BLaER1 treated with 17β-estradiol and CSF1 and Interleukin-3, amounts not matched to agents 10 nM and 100 nM (cell line): ENCODE measurements around the gene TINAGL1.
A peak's percentile ranks its signal among the peaks of the same experiment; 100 is the strongest.

ENCODE experiments used
- H3K27ac ChIP-seq, 11 experiments: shearing (Covaris generic); formaldehyde crosslinking; 2 replicates each; pipeline ENCODE4 v1.8.1; 2022
- H3K27me3 ChIP-seq, 11 experiments: shearing (Covaris generic); formaldehyde crosslinking; 2 replicates each; pipeline ENCODE4 v1.8.1; 2022
- H3K36me3 ChIP-seq, 11 experiments: shearing (Covaris generic); formaldehyde crosslinking; 2 replicates each; pipeline ENCODE4 v1.8.1; 2022
- H3K4me1 ChIP-seq, 10 experiments: shearing (Covaris generic); formaldehyde crosslinking; 2 replicates each; pipeline ENCODE4 v1.8.1; 2022
- H3K4me2 ChIP-seq, 11 experiments: shearing (Covaris generic); formaldehyde crosslinking; 2 replicates each; pipeline ENCODE4 v1.8.1; 2022
- H3K4me3 ChIP-seq, 10 experiments: shearing (Covaris generic); formaldehyde crosslinking; 2 replicates each; pipeline ENCODE4 v1.8.1; 2022
- H3K9ac ChIP-seq, 11 experiments: shearing (Covaris generic); formaldehyde crosslinking; 2 replicates each; pipeline ENCODE4 v1.8.1; 2022
- H3K9me3 ChIP-seq, 11 experiments: shearing (Covaris generic); formaldehyde crosslinking; replicated peaks in 1 of 11; 2 replicates each; pipeline ENCODE4 v1.8.1; 2022
- H4K20me1 ChIP-seq, 11 experiments: shearing (Covaris generic); formaldehyde crosslinking; 2 replicates each; pipeline ENCODE4 v1.8.1; 2022
- Cebpa-rat ChIP-seq, 11 experiments: shearing (Covaris generic); IDR thresholded peaks; 2 replicates each; pipeline ENCODE4 v1.8.1; 2022

TINAGL1 gene

DNA sequence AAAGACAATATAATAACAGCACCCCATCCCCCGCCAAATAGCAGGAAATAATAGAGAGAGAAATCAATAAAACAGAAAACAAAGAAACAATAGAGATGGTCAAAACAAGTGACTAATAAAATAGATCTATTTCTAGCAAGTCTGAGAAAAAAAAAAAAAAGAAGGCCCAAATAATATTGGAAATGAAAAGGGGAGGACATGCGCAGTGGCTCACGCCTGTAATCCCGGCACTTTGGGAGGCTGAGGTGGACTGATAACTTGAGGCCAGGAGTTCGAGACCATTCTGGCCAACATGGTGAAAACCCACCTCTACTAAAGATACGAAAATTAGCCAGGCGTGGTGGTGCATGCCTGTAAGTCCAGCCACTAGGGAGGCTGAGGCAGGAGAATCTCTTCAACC lies 22.7 kb downstream of the TINAGL1 start:
- Histone ChIP-seq H3K4me3 (no peak overlapping the region), H3K27me3 (no peaks in the 10 kb centered on the region), H3K9ac (no peak overlapping the region), H3K4me1 (peaks cover 19 to 76% (median 72%) of the 10 kb centered on the region in 10 experiments), H3K27ac (peak overlapping the region in 8 of 11 experiments; percentile 11 to 96 (median 92); a peak in 13 of 22 replicates), H3K4me2 (peak overlapping the region in 8 of 11 experiments; percentile 8 to 85 (median 71); a peak in 6 of 22 replicates), H3K36me3 (no peaks in the 10 kb centered on the region), H4K20me1 (no peaks in the 10 kb centered on the region), H3K9me3 (peaks cover 0 to 12% (median 4%) of the 10 kb centered on the region in 11 experiments; a peak in 8 of 22 replicates)
- no peak for TF ChIP-seq Cebpa-rat (IDR thresholded peaks at IDR 0.05)

DNA sequence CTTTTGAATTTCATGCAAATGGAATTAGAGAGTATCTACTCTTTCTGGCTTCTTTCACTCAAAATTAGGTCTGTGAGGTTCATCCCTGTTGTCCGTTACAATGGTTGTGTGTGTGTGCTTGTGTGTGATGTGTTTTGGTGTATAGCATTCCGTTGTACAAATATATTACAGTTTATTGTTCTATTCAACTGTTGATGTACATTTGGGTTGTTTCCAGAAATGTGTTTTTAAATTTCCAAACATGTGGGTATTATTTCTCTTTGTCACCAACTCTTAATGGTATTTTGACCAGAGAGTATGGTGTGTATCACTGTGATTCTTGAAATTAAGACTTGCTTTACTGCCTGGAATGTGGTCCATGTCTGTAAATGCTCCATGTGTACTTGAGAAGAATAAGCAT lies 24.3 kb downstream of the TINAGL1 start:
- no peak overlapping the region for H3K4me3 ChIP-seq
- H3K27ac ChIP-seq, result peak overlapping the region in 7 of 11 experiments; percentile 33 to 96 (median 91); a peak in 10 of 22 replicates
- H3K4me2 ChIP-seq, result peak overlapping the region in 7 of 11 experiments; percentile 13 to 79 (median 56); a peak in 11 of 22 replicates
- H3K4me1 ChIP-seq, result peaks cover 26 to 68% (median 62%) of the 10 kb centered on the region in 10 experiments
- H4K20me1 ChIP-seq, result no peaks in the 10 kb centered on the region
- H3K9ac ChIP-seq, result no peak overlapping the region
- H3K27me3 ChIP-seq, result no peaks in the 10 kb centered on the region
- no peaks in the 10 kb centered on the region for H3K36me3 ChIP-seq
- no peak for TF ChIP-seq Cebpa-rat (IDR thresholded peaks at IDR 0.05)
- peaks cover 0 to 13% (median 4%) of the 10 kb centered on the region in 11 experiments; a peak in 10 of 22 replicates for H3K9me3 ChIP-seq

GRCh38 chr1:31602081-31602480 lies 25.8 kb downstream of the TINAGL1 start:
- H3K36me3 ChIP-seq, result no peaks in the 10 kb centered on the region
- H3K9me3 ChIP-seq, result peaks cover 0 to 13% (median 4%) of the 10 kb centered on the region in 11 experiments; a peak in 10 of 22 replicates
- H3K4me1 ChIP-seq, result peaks cover 26 to 64% (median 56%) of the 10 kb centered on the region in 10 experiments
- no peaks in the 10 kb centered on the region for H3K27me3 ChIP-seq
- no peak overlapping the region for H3K9ac ChIP-seq
- no peak for TF ChIP-seq Cebpa-rat (IDR thresholded peaks at IDR 0.05)
- H3K27ac ChIP-seq, result no peak overlapping the region
- H4K20me1 ChIP-seq, result no peaks in the 10 kb centered on the region
- no peak overlapping the region for H3K4me2 ChIP-seq
- H3K4me3 ChIP-seq, result no peak overlapping the region

GRCh38 chr1:31605908-31606427 lies 29.7 kb downstream of the TINAGL1 start:
- H3K9ac ChIP-seq, result peak overlapping the region in 6 of 11 experiments; percentile 19 to 53 (median 34); a peak in 8 of 22 replicates
- H3K4me3 ChIP-seq, result no peak overlapping the region
- TF ChIP-seq Cebpa-rat (IDR thresholded peaks at IDR 0.05), result peak in 9 of 11 experiments; percentile 18 to 74 (median 56); a peak in 8 of 22 replicates
- H3K36me3 ChIP-seq, result no peaks in the 10 kb centered on the region
- H3K27me3 ChIP-seq, result no peaks in the 10 kb centered on the region
- peak overlapping the region; percentile 10 to 77 (median 59); a peak in 20 of 22 replicates for H3K4me2 ChIP-seq
- peak overlapping the region; percentile 18 to 80 (median 74); a peak in 21 of 22 replicates for H3K27ac ChIP-seq
- H3K4me1 ChIP-seq, result peaks cover 15 to 45% (median 25%) of the 10 kb centered on the region in 10 experiments
- H3K9me3 ChIP-seq, result peaks cover 0 to 13% (median 4%) of the 10 kb centered on the region in 11 experiments; a peak in 9 of 22 replicates
- H4K20me1 ChIP-seq, result no peaks in the 10 kb centered on the region

GRCh38 chr1:31607360-31607759 lies 31.0 kb downstream of the TINAGL1 start:
- Histone ChIP-seq H3K36me3 (no peaks in the 10 kb centered on the region), H3K9me3 (peaks cover 0 to 8% (median 0%) of the 10 kb centered on the region in 11 experiments; a peak in 7 of 22 replicates), H3K9ac (no peak overlapping the region), H3K27me3 (no peaks in the 10 kb centered on the region), H4K20me1 (no peaks in the 10 kb centered on the region), H3K4me2 (peak overlapping the region in 2 of 11 experiments; percentile 36 to 71; a peak in 2 of 22 replicates), H3K4me3 (no peak overlapping the region), H3K27ac (peak overlapping the region in 2 of 11 experiments; percentile 17 to 73; a peak in 2 of 22 replicates), H3K4me1 (peaks cover 9 to 56% (median 26%) of the 10 kb centered on the region in 10 experiments; a peak in 19 of 20 replicates)
- no peak for TF ChIP-seq Cebpa-rat (IDR thresholded peaks at IDR 0.05)

- Histone ChIP-seq H4K20me1 (no peaks in the 10 kb centered on the region), H3K4me2 (peak overlapping the region in 2 of 11 experiments; percentile 37 to 45; a peak in 3 of 22 replicates), H3K27ac (no peak overlapping the region), H3K9ac (no peak overlapping the region), H3K9me3 (peaks cover 0 to 11% (median 0%) of the 10 kb centered on the region in 11 experiments; a peak in 2 of 22 replicates), H3K36me3 (no peaks in the 10 kb centered on the region), H3K4me3 (no peak overlapping the region), H3K27me3 (no peaks in the 10 kb centered on the region), H3K4me1 (peaks cover 24 to 70% (median 41%) of the 10 kb centered on the region in 10 experiments)
- TF ChIP-seq Cebpa-rat (IDR thresholded peaks at IDR 0.05), result no peak
These were observed 33.3 kb downstream of the TINAGL1 start for GRCh38 chr1:31609514-31610118.

- peaks cover 42 to 62% (median 53%) of the 10 kb centered on the region in 10 experiments for H3K4me1 ChIP-seq
- H3K27me3 ChIP-seq, result peaks cover 0 to 21% (median 15%) of the 10 kb centered on the region in 11 experiments; a peak in 16 of 22 replicates
- peak overlapping the region in 5 of 11 experiments; percentile 4 to 54 (median 42); a peak in 8 of 22 replicates for H3K9ac ChIP-seq
- no peak overlapping the region for H3K4me3 ChIP-seq
- TF ChIP-seq Cebpa-rat (IDR thresholded peaks at IDR 0.05), result no peak
- H3K9me3 ChIP-seq, result peaks cover 0 to 3% (median 0%) of the 10 kb centered on the region in 11 experiments; a peak in 1 of 22 replicates
- peak overlapping the region; percentile 48 to 99 (median 65) for H3K4me2 ChIP-seq
- H3K27ac ChIP-seq, result peak overlapping the region in 10 of 11 experiments; percentile 33 to 66 (median 62); a peak in 20 of 22 replicates
- 0 out of 22 replicates have a peak, but pooled peaks cover 0 to 5% (median 0%) of the 10 kb centered on the region in 11 experiments for H4K20me1 ChIP-seq
- no peaks in the 10 kb centered on the region for H3K36me3 ChIP-seq
These were observed 38.2 kb downstream of the TINAGL1 start for GRCh38 chr1:31614414-31615005.

DNA sequence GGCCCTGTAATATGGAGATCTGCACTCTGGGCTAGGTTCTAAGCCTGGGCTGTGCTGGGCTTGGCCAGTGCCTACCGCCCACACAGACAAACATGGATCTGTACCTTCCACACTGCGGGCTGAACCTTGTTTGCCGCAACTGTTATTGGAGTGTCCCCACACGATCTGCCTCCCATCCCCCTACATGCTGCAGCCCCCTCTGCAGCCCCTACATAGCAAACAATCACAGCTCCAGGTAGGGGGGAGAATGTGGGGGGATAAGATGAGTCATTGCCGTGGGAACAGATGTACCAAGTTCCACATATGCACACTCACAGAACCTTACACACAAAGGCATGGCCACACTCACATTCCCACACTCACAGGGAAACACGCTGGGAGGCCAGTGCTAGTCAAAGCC lies 39.1 kb downstream of the TINAGL1 start:
- peaks cover 50 to 71% (median 62%) of the 10 kb centered on the region in 10 experiments for H3K4me1 ChIP-seq
- H3K9me3 ChIP-seq, result peaks cover 0 to 3% (median 0%) of the 10 kb centered on the region in 11 experiments; a peak in 1 of 22 replicates
- H3K27me3 ChIP-seq, result peaks cover 0 to 21% (median 15%) of the 10 kb centered on the region in 11 experiments; a peak in 16 of 22 replicates
- H3K4me3 ChIP-seq, result no peak overlapping the region
- H3K36me3 ChIP-seq, result no peaks in the 10 kb centered on the region
- TF ChIP-seq Cebpa-rat (IDR thresholded peaks at IDR 0.05), result no peak
- H3K27ac ChIP-seq, result no peak overlapping the region
- 0 out of 22 replicates have a peak, but pooled peaks cover 0 to 5% (median 0%) of the 10 kb centered on the region in 11 experiments for H4K20me1 ChIP-seq
- H3K9ac ChIP-seq, result no peak overlapping the region
- peak overlapping the region in 8 of 11 experiments; percentile 48 to 99 (median 66); a peak in 10 of 22 replicates for H3K4me2 ChIP-seq
